Stimulated activated CD8-positive, alpha-beta memory T cell treated with anti-CD3 and anti-CD28 coated beads, Interleukin-12 subunit alpha, Interleukin-12 subunit beta, amount 100 ng/mL, for 1 hour (primary cell): ENCODE data around the gene PTPRN2.
"Not testable (repeated sequence)": the region's sequence is repeated elsewhere in the genome, so short reads cannot be mapped to it uniquely, and the experiment has no call there.

Experiments used
- DNase-seq: peaks from one replicate; pipeline ENCODE4 v3.0.0-alpha.2; 2020; ENCODE audit warnings: low read depth

Gene PTPRN2

DNA sequence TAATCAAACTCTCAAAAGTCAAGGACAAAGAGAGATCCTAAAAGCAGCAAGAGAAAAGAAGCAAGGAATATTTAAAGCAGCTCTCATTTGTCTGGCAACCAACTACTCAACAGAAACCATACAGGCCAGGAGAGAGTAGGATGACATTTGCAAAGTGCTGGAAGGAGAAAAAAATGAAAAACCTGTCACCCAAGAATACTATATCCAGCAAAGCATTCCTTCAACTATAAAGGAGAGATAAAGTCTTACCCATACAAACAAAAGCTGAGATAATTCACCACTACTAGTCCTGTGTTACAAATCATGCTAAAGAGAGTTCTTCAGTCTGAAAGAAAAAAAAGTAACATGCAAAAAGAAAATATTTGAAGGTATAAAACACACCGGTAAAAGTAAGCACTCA, 357.7 kb downstream of the PTPRN2 start:
- DNase-seq: no peak

DNA sequence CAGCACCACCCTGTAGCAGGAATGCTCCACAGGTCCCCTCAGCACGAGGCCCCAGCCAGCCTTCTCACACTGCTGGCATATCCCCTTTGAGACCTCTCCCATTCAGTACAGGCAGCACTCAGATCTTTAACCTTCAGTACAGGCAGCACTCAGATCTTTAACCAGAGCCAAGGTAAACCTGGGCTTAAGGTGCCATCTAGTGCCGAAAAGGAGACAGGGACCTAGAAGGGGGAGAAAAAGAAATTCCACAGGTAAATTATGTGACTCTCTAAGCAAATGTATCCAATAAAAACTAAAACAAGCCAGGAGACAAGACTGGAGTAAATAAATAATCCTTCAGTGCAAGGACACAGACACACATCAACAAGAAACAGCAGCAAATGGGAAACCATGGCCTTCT, 358.6 kb downstream of the PTPRN2 start:
- no peak for DNase-seq

- no peak for DNase-seq
Measured at GRCh38 chr7:158228131-158228530, 359.5 kb downstream of the PTPRN2 start.

DNA sequence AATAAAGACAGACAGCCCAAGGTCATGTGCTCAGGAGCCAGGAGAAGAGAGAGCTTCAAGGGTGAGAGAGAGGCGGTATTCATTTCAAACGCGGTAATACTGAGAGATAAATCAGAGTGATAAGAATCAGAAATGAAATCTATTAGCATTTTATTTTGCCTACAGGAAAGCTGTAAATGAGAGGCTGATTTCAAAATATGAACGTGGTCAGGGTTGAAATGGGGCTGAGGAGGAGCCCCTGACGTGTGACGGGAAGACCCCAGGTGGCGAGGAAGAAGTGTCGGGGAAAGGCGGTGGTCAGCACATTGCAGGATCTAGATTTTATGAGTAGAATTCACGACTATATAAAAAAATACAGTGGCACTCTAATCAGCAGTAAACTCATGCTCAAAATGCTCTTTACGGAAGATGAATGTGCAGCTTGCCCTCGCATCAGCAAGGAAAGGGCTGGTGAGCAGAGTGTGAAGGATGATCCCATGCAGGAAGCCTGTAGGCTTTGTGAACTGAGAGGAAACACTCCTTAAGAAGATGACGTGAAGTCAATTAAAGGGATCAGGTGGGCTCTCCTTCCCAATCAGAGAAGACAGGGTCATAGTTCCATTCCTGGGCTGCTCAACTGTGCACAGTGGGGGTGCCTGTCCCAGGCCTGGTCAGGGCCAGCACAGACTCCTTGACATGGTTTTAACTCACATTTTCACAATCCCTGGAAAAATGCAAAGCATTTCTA, 360.2 kb downstream of the PTPRN2 start:
- DNase-seq: no peak

DNA sequence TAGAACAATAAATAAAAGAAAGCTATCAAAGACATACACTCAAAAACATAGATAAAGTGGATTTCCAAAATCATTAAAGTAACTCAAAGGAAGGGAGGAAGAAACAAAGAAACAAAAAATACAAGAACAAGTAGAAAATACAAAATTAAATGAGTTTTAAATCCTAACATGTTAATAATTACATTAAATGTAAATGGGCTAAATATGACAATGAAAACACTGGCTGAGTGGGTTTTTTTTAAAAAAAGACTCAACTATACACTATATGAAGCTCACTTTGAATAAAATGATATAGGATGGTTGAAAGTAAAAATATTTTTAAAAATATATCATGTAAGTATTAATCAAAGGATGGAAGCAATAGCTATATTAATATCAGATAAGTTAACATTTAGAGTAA, 371.4 kb downstream of the PTPRN2 start:
- DNase-seq: no peak

- no peak for DNase-seq
Measured at GRCh38 chr7:158209435-158209834, 378.2 kb downstream of the PTPRN2 start.

- DNase-seq: no peak
Measured at GRCh38 chr7:158206341-158206740, 381.3 kb downstream of the PTPRN2 start.

GRCh38 chr7:158204453-158204852, 383.2 kb downstream of the PTPRN2 start:
- DNase-seq: no peak

GRCh38 chr7:158203948-158204347, 383.7 kb downstream of the PTPRN2 start:
- DNase-seq: not testable (repeated sequence)

- DNase-seq: no peak
Measured at GRCh38 chr7:158194365-158194900, 393.2 kb downstream of the PTPRN2 start.

DNA sequence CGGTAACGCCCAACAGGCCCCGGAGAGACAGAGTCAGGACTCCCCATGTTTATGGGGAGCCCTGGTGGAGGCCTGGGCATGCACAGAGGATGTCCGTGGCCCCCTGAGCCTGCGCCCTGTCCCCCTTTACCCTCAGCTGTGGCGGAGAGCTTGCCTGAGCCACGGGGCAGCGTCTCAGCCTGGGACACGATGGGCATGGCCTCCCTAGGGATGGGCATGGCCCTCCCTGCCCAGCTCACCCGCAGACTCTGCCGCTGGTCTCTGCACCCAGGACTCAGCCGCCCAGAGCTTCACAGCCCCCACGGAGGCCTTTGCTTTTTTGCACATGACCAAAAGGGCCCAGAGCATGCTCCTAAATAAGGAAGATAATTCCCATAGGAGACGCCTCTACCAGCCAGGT, 394.2 kb downstream of the PTPRN2 start:
- no peak for DNase-seq

DNA sequence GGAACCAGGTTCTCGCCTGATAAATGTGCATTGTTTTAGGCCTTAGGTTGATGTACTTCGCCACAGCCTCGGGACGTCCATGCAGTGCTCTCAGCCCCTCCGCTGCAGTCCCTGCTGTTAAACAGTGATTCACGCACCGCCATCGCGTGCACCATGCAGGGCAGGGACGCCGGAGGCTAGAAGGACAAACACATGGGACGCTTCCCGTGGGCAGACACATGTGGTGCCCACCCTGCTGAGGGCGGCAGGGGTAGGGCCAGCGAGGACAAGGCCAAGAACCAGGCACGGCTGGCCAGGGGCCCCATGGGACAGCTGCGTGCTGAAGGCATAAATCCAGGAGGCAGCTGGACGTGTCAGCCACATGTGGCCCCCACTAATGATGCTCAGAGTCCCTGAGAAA, 394.7 kb downstream of the PTPRN2 start:
- DNase-seq: no peak

GRCh38 chr7:158192184-158192835, 395.3 kb downstream of the PTPRN2 start:
- no peak for DNase-seq

DNA sequence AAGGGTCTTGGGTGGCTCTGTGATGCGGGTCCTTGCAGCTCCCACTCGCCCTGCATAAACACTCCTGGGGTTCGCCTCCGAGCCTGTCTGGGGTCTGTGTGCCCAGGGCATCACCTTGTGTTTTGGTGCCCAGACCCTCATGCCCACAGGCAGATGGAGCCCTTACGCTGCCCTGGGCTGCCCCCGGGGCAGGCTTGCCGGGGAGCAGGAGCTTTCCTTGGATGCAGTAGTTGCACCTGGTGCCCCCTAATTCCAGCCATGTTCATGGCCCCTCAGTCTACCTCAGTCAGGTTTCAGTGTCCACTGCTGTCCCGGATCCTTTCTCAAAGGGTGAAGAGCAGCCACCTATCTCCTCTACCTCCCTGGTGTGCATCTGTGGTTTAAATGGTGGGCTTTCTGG, 396.0 kb downstream of the PTPRN2 start:
- no peak for DNase-seq

DNA sequence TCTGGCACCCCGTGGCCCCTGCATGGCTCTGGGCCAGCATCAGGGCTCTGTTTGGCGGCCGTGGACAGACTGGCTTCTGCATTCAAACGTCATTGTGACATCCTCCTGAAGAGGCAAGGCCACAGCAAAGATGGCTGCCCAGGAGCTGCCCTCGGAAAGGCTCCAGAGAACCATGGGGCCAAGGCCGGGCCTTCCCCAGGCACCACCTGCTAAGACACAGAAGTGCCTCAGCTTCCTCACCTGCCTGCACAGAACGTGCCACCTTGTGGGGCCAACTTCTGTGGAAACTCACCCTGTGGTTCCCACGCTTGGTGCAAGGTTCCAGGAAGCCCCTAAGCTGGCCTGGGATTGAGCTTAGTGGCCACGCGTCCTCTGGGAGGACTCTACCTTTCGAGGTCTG, 396.9 kb downstream of the PTPRN2 start:
- DNase-seq: no peak

DNA sequence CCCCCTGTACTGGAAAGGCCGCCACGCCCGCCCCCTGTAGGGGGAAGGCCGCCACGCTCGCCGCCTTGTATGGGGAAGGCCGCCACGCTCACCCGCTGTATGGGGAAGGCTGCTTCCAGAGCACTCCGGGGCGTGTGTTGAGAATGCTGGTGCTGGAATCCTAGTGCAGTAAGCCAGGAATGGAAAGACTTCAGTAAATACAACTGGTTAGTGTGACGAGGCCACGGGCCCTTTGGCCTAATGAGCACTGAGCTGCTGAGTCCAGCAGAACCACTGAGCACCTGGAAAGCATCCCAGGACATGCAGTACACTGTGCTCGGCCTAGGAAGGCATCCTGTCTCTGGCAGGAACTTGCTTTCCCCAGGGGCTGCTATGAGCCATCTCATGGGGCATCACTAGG, 398.9 kb downstream of the PTPRN2 start:
- no peak for DNase-seq

GRCh38 chr7:158187694-158187994, 400.0 kb downstream of the PTPRN2 start:
- no peak for DNase-seq

- DNase-seq: no peak
Measured at GRCh38 chr7:158186864-158187693, 400.5 kb downstream of the PTPRN2 start.

GRCh38 chr7:158186406-158186805, 401.2 kb downstream of the PTPRN2 start:
- DNase-seq: no peak

DNA sequence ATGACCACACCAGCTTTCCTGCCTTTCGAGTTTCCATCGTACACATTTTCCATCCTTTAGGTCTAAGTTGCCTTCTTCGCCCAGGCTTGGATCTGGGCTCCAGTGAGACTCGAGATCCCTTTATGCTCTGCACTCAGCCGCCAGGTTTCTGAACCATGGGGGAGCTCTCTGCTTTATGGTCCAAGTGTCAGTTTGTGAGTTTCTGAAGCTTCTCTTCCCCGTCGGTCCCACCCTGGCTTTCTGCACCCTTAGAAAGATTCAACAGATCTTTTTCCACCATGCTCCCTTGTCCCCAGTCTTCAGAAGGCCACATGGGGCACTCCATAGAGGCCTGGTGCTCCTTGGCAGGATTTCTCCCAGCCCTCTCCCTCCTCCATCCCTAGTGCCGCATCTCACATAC, 402.0 kb downstream of the PTPRN2 start:
- DNase-seq: no peak

DNA sequence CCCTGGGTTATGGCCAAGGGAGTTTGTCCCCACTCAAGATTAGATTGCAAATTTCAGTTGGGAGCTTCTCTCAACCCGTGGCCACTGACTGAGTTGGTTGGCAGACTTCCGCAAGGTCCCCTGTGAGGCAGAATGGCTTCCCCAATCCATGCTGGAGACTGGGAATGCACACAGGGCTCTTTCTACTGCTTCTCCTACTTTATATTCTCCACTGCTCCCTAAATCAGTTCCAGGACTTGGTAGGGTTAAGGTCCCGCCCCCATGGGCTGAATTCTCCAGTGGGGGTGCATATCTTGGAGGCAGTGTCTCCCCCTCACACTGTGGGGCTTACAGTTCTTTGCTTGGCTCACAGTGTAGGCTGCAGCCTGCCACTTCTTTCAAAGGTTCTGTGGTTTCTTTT, 404.2 kb downstream of the PTPRN2 start:
- DNase-seq: no peak

DNA sequence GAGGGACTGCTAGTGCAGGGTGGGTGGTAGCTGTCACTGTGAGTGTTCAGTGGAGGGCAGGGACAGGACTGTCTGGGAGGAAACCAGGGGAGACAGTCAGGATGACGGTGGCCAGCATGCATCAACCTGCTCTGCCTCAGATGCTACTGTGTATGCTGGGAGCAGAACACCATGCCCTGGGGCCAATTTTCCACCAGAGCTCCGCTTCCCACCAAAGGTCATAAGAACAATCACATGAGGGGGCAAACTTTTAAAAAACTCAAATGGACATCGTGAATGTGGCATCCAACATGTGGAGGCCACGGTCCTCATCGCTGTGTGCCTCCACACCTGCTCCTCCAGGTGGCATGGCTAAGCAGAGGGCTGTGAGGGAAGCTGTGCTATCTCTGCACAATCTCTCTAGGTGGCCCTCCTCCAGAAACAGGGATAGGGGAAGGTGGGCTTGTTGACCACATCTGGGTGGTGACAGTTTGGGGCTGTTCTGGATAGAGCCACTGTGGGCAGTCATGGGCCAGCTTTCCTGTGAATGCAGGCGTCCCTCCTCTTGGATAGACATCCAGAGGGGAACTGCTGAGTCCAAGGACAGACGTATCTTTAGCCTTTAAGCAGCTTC, 411.0 kb downstream of the PTPRN2 start:
- DNase-seq: no peak

GRCh38 chr7:158175779-158176178, 411.8 kb downstream of the PTPRN2 start:
- no peak for DNase-seq
